Measurements from ENCODE around the gene PAOX.
"Not testable (repeated sequence)": the region's sequence is repeated elsewhere in the genome, so short reads cannot be mapped to it uniquely, and the experiment has no call there.

The PAOX gene

GRCh38 chr10:133405844-133406527, 26.9 kb downstream of the PAOX start:
- no peak for DNase-seq (ENCODE audit: low read depth in 3 of 3)

GRCh38 chr10:133411523-133412380, 32.7 kb downstream of the PAOX start:
- no peak for DNase-seq (ENCODE audit: low read depth in 3 of 3)

GRCh38 chr10:133412381-133412711, 33.3 kb downstream of the PAOX start:
- no peak for DNase-seq (ENCODE audit: low read depth in 3 of 3)

- DNase-seq (ENCODE audit: low read depth in 3 of 3): not testable (repeated sequence)
These were observed 35.3 kb downstream of the PAOX start for GRCh38 chr10:133414401-133414800.

GRCh38 chr10:133415752-133416151, 36.7 kb downstream of the PAOX start:
- no peak for DNase-seq (ENCODE audit: low read depth in 3 of 3)

- no peak for DNase-seq (ENCODE audit: low read depth in 3 of 3)
These were observed 39.4 kb downstream of the PAOX start for GRCh38 chr10:133418289-133418993.

GRCh38 chr10:133419211-133419950, 40.3 kb downstream of the PAOX start:
- no peak for DNase-seq (ENCODE audit: low read depth in 3 of 3)

GRCh38 chr10:133420028-133420427, 41.0 kb downstream of the PAOX start:
- no peak for DNase-seq (ENCODE audit: low read depth in 3 of 3)

- DNase-seq (ENCODE audit: low read depth in 3 of 3): no peak
These were observed 41.5 kb downstream of the PAOX start for GRCh38 chr10:133420579-133420978.

GRCh38 chr10:133421336-133422222, 42.5 kb downstream of the PAOX start:
- no peak for DNase-seq (ENCODE audit: low read depth in 3 of 3)

GRCh38 chr10:133422223-133422806, 43.3 kb downstream of the PAOX start:
- DNase-seq (ENCODE audit: low read depth in 3 of 3): no peak

GRCh38 chr10:133422807-133423771, 44.0 kb downstream of the PAOX start:
- DNase-seq (ENCODE audit: low read depth in 3 of 3): no peak

- DNase-seq (ENCODE audit: low read depth in 3 of 3): not testable (repeated sequence)
These were observed 45.0 kb downstream of the PAOX start for GRCh38 chr10:133424102-133424501.

GRCh38 chr10:133424601-133425000, 45.5 kb downstream of the PAOX start, which contains the start of gene SPRN:
SPRN (minus strand) TSS chr10:133424625; CDS start chr10:133423681, 944 bp downstream.
- not testable (repeated sequence) for DNase-seq (ENCODE audit: low read depth in 3 of 3)

GRCh38 chr10:133429571-133429970, 50.5 kb downstream of the PAOX start:
- not testable (repeated sequence) for DNase-seq (ENCODE audit: low read depth in 3 of 3)

GRCh38 chr10:133431888-133432613, 53.0 kb downstream of the PAOX start:
- DNase-seq (ENCODE audit: low read depth in 3 of 3): not testable (repeated sequence)

GRCh38 chr10:133432789-133433188, 53.7 kb downstream of the PAOX start:
- DNase-seq (ENCODE audit: low read depth in 3 of 3): not testable (repeated sequence)

- DNase-seq (ENCODE audit: low read depth in 3 of 3): no peak
These were observed 59.7 kb downstream of the PAOX start for GRCh38 chr10:133438711-133439273.

All from stimulated activated CD4-positive, alpha-beta T cell treated with anti-CD3 and anti-CD28 coated beads, TNF-alpha, amount 100 ng/mL, for 4 hours (primary cell).